HG02610 (cell line): Measurements from ENCODE around the gene IL1R2.

Experiments used
- ATAC-seq: cut with Tn5 transposase; IDR thresholded peaks from one replicate; pipeline ENCODE4 v1.9.1; 2021; ENCODE audit warnings: mild to moderate bottlenecking, moderate library complexity; ENCODE audit not compliant: unreplicated experiment

IL1R2 gene, protein sequence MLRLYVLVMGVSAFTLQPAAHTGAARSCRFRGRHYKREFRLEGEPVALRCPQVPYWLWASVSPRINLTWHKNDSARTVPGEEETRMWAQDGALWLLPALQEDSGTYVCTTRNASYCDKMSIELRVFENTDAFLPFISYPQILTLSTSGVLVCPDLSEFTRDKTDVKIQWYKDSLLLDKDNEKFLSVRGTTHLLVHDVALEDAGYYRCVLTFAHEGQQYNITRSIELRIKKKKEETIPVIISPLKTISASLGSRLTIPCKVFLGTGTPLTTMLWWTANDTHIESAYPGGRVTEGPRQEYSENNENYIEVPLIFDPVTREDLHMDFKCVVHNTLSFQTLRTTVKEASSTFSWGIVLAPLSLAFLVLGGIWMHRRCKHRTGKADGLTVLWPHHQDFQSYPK

DNA sequence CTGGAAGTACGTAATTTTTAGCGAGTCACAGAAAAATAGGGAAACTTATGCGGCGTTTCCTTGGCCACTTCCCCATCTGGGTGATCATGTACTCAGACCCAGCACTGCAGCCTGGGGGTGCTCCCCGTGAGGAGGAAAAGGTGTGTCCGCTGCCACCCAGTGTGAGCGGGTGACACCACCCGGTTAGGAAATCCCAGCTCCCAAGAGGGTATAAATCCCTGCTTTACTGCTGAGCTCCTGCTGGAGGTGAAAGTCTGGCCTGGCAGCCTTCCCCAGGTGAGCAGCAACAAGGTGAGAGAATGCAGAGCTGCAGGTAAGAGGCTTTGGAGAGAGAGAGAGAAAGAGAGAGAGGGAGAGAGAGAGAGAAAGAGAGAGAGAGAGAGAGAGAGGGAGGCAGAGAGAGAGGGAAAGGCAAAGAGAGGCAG, at the start of gene IL1R2:
IL1R2 (plus strand) TSS at position 240 of the 425 bp plus-strand sequence. CDS start 16,616 bp downstream, outside the sequence.
- ATAC-seq, result no peak

DNA sequence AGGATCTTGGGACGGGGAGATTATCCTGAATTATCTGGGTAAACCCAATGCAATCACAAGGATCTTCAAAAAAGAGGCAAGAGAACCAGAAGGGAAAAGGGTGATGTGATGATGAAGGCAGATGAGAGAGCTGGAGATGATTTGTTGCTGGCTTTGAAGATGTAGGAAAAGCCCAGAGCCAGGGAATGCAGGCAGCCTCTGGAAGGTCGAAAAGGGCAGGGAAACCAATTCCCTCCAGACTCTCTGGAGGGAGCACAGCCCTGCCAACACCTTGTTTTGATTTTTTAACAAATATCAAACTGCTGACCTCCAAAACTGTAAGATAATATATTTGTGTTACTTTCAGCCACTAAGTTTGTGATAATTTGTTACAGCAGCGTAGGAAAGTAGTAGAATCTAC, 48.9 kb upstream of the IL1R2 start:
- ATAC-seq, result no peak

DNA sequence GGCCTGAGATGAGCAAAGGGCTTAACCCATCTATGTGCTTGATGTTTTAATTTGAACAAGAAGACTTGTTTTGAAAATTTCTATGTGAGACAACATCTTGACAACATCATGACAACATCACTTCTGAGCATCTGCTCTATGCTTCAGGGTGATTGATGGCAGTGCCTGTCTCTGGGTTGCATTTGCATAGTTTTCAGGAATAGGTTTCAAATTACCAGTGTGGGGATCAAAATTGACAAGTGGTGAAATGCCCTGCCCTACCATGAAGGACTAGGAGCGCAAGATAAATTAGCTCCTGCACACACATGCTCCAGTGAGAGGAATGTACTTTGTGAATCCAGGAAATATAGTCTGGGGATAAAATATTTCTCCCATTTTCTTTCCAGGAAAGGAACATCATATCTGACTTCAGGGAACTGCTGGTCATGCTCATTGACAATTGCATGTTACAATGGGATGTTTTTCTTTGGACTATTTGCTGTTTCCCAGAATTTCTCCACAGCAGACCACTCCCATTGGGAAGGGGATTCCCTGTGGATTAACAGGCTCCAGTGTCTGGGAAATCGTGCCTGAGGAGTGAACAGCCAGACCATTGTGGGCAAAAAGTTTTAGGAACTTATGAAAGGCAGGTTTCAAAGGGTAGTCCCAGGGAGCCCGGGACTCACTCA, 45.3 kb upstream of the IL1R2 start:
- no peak for ATAC-seq

DNA sequence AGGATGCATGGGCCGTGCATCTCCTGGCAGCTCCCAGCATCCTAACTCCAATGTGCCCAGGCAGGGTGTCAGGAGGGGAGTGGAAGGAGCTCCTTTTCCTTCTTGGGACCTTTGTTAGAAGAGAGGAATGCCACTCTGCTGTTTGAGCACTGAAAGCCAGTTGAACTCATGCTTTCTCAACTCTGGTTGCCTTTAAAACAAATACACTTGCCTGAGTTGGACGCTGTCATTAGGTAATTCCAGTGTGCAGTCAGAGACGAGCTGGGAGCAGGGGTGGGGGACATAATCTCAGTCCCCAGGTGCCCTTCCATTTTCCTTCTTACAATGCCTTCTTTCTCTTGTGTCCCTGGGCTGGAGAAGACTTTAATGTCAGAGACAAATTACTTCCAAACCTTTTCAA, 44.4 kb upstream of the IL1R2 start:
- ATAC-seq, result no peak

DNA sequence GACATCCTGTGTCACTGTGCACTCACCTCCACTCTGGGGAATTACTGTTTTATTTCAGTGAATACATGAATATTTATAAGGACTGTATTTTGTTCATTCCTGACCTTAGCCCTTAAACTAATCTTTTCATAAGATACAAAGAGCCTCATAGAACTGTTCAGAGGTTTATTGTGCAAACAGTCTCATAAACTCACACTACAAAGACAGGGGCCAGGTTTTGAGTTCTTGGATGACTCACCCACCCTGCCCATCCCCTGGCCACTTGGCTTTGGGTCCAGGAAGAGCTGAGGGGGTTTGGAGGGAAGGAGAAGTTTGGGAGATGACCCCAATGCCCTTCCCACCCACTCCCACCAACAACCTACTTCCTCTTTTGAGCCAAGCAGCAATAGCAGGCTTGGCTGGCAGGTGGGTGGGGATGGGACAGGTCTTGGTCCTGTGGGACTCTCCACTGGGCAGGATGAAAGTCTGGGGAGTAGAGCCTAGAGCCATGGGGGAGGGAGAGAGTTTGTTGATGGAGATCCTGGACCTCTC, 43.1 kb upstream of the IL1R2 start:
- ATAC-seq, result no peak

DNA sequence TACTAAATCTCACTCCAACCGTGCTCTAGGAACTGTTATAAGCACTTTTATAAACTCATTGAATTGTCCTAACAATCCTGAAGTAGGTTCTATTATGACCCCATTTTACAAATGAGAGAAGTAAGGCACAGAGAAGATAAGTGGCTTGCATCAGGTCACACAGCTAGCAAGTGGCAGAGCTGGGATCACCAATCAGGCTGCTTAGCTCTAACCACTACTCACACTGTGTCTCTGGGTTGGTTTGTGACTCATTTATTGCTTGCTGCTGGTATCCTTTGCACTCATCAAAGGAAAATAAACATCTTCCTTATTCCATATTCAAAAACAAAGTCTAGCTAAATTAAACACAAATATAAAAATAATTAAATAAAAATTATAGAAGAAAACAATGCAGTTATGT, 42.5 kb upstream of the IL1R2 start:
- ATAC-seq, result no peak

DNA sequence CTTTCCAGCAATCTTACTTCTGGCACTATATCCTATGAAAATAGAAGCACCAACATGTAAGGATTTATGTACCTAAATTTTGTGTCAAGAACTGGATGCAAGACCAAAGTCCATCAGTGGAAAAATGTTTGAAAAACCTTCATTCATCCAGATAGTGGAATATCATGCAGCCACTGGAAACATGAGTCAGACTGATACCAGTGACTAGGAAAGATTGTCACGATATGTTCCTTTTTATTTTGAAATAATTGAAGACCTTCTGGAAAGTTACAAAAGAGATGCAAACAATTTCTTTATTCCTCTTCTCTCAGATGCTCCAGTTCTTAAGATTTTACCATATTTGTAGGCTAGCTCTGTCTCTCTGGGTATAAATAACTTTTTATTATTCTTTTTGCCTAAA, 40.5 kb upstream of the IL1R2 start:
- ATAC-seq, result no peak

DNA sequence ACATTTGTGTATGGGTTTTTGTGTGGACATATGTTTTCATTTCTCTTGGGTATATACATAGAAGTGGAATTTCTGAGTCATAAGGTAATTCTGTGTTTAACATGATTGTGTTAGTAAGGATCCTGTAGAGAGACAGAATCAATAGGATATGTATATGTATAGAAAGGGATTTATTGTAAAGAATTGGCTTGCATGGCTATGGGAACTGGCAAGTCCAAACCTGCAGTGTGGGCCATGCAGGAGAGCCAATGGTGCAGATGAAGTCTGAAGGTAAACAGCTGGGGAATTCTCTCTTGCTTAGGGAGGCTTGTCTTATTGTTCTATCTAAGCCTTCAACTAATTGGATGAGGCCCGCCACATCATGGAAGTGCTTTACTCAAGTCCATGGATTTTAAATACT, 39.2 kb upstream of the IL1R2 start:
- ATAC-seq, result no peak

DNA sequence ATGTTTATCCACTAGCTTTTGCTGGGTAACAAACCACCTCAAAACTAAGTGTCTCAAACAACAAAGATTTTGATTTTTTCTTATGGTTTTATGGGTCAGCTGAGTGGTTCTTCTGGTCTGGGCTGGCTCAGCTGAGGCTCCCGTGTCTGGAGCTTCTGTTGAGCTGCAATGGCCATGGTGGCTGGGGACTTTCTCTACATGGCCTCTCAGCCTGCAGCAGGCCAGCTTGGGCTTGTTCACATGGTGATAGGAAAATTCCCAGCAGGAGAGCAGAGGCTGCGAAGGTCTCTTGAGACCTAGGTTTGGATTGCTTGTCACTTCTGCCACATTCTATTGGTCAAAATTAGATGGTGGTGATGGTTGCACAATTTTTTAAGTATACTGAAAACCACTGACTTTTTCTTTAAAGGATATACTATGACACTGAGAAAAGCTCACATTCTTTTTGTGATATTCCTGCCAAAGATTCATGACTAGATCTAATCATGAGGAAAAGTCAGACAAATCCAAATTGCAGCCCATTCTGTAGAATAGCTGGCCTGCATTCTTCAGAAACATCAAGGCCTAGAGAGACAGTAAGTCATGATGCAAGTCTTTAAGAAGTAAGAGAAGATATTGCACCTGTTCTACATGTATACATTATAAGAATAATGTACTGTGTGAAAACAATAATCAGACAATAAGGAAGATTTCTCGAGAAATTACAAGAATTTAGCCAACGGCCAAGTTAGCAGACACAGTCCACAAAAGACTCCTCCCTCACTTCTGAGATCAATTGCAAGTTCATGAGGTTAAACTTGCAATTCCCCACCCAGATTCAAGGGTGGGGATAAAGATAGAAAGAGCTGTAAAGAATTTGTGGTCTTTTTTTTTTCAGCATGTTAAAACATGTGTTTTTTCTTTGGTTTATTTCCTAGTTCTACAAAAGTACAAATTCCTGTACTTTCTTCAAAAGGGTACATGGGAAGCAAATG, 35.0 kb upstream of the IL1R2 start:
- ATAC-seq, result no peak

DNA sequence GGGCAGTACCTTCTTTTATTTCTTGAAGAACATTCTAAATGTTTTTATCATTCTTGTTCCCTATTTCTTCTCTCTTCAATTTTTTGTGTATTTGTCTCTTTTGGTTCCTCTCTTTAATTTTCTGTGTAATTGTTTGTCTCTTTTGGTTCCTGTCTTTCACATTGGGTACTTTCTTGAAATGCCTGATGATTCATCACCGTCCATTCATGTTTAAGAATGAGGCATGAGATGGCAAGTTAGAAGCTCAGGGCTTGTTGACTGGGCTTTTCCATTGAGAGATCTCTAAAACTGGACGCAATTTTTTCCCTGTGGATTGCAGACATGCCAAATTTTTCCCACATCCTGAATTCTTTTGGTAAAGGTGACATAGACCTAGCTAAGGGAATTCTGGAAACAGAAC, 33.7 kb upstream of the IL1R2 start:
- ATAC-seq, result no peak

DNA sequence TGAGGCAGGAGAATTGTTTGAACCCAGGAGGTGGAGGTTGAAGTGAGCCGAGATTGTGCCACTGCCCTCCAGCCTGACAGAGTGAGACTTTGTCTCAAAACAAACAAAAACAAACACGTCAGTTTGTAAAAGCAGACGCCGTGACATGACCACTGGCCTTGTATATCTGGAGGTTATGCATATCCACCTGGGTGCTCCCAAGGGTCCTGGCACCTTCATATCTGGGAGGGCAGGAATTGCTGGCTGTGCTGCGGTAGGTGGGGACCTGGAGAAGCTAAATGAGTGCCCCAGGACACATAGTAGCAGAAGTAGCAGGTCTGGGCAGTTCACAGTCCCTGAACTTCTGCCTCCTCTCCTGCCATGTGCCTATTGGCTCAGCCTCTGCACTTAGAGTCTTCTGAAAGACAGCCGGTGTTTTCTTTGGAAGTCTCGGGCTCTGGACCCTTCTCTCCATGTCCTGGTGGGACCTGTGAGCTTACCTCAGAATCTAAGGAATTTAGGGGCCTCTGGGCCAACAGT, 30.9 kb upstream of the IL1R2 start:
- ATAC-seq, result no peak

DNA sequence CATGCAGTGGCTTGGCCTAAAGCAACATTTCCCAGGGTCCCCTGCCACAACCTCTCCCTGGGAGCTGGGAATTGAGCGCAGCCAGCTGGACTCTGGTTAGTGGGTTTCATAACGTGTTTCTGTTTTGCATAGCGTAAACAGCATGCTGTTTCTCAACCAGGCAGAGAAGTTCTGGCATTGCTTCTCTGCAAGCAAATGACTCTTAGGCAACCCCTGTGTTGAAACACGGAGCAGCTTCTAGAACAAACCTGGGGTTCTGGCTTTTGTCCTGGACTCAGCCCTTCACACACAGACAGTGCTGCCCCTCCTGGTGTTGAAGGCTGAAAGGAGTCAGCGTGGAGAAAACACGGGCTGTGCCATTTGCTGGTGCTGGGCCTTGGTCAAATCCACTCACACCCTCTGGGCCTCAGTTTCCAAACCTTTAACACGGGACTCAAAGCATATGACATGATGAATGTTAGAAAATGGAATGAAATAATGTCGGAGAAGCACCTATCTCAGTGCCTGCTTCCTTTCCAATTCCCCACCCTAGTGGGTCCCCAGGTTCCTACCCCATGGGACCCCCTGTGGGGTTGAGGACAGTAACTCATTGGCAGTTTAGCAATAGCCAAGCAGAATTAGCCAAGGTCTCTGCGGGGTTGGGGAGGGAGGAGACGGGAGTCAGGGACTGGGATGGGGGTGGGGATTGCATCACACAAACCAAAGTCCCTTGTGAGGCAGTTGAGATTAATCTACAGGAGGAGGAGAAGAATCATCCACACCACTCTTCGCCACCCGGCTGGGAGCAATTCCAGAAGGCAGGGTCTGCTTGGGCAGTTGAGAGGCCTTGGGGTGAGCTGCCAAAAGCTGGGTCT, 30.2 kb upstream of the IL1R2 start:
- no peak for ATAC-seq

DNA sequence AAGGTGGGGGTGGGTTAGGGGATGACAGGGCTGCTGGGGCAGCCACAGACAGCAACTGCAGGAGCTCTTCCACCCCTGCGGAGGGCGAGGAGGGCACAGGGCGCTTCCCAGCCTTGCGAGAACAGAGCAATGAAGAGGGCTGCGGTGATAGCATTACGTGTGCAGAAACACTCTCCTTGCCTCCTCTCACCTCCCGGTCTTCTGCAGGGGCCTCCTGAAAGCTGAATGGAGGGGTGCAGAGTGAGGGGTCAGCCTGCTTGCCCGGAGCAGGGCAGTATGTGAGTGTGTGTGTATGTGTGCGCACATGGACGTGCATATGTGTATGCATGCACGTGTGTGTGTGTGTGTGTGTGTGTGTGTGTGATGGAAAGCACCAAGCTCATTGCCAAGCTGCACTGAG, 29.5 kb upstream of the IL1R2 start:
- ATAC-seq, result no peak

DNA sequence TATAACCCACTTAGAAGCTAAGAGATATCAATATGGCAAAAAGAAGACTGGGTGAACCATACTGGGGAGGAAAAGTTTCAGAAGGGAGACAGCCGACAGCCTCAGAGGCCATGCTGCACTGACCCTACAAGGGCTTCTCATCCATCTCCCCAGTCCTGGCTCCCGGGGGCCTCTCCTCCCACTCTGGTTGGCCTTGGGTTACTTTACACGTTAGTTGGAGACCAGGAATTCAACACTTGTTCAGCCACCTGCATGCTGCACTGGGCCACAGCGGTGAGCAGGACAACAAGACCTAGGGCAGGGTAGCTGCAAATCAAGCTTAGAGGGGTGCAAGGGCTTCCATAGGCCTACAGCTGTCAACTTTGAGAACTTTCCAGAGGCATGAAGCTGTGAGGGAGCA, 28.6 kb upstream of the IL1R2 start:
- ATAC-seq, result no peak

DNA sequence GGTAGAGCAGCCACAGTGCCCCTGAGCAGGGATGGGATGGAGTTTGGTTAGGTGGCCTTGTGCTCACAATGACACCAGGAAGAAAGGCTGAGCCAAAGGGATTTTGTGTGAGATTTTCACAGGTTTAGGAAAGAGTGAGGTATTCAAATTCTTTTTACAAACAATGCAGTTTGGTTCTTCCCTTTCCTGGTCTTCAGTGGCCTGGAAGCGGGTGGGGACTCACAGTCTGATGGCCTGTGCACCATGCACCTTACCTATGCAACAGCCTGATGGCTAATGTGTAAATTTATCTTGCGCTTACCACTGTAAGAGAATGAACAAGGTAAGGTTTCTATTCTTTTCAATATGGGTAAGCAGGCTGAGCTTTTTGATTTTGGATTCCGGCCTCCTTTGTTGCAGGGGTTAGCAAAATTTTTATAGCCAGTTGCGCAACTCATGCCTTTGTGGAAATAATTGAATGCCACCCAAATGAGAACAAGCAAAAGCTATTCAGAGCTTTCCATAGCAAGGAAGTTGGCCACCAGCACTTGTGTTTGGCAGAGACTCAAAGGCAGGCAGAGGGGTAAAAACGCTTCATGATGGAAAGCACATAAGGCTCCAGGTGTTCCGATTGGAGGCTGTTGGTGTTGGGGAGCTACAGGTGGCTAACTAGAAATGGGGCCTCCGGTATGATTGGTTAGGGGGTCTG, 23.8 kb upstream of the IL1R2 start:
- no peak for ATAC-seq

DNA sequence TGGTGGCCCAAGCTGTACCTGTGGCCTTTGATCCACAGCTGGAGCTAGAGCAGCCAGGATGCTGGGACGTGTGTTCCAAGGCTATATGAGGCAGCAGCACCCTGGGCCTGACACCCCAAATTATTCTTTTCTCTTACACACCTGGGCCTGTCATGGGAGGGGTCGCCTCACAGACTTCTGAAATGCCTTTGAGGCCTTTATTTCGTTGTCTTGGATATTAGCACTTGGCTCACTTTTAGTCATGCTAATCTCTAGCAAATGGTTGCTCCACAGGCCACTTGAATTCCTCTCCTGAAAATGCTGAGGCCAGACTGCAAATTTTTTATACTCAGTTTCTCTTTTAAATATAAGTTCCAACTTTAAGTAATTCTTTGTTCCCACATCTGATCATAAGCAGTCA, 22.0 kb upstream of the IL1R2 start:
- ATAC-seq, result no peak

DNA sequence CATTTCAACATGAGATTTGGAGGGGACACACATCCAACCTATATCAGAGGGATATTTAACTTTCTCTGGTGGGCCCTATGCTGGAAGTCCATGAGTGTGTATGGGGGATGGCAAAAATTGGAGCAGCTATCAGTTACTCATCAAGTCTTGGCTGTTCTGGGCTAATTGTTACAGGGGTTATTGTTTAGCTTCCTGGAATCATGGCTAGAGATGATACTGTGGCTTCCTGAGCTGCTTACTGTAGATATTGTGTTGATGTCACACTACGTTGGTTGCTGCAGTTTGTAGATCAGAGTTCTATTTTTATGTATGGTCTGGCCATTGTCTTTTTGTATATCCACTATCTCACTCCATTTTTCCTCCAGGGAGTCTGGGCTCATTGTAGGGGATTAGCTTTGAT, 20.9 kb upstream of the IL1R2 start:
- ATAC-seq, result no peak

DNA sequence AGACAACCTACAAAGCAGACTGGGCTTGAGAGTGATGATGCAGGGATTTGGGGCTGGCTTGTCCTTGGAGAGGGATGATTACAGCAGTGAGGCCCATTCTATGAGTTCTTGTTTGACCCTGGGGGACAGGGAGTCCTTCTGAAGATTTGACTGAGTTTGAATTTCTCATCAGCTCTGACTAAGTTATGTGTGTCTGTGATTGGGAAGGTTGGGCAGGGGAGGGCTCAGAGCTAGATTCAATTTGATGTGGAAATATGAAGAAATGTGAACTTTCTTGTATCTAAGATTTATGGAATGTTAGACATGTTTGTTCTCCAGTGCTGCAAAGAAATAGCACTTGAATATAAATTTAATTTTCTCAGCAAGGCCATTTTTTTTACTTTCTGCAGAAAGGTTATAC, 19.9 kb upstream of the IL1R2 start:
- ATAC-seq, result no peak
